Endothelial cell of umbilical vein (primary cell): Measurements from ENCODE around the gene CYSLTR2. TPM values are rescaled to one million over a fixed set of nuclear protein-coding genes. Genes with fewer than 3 reads are reported as not detected.

Experiments used
- BruUV-seq: library from RNA; stranded (reverse); fragments of 400-500 nt; replicated peaks from 2 replicates; lab custom pipeline; 2021; lab: Mats Ljungman, UMichigan
- CTCF ChIA-PET: fragments of 300-600, 350-600 bp; sonication (Branson Sonifier 250); formaldehyde crosslinking; loops from one replicate; lab custom pipeline; 2021; ENCODE audit warnings: antibody characterized with exemption, inconsistent platforms; lab: Charles Lee
- POLR2A ChIA-PET: fragments of 300-600, 350-600 bp; sonication (Branson Sonifier 250); formaldehyde crosslinking; loops from one replicate; lab custom pipeline; 2021; ENCODE audit warnings: antibody characterized with exemption, inconsistent platforms; lab: Charles Lee
- DNase-seq: peaks from one replicate; pipeline ENCODE4 v3.0.0-alpha.2; 2011; ENCODE audit warnings: low read depth, low spot score
- FAIRE-seq: peaks from 2 replicates; lab custom pipeline; 2011; peaks lifted over from hg19 to GRCh38; lab: Jason Lieb, UNC
- H2AFZ ChIP-seq: 2 replicates; pipeline ENCODE4 v1.6.0; 2012; ENCODE audit warnings: low read depth, low read length, control low read depth, inconsistent platforms
- H3K27ac ChIP-seq: 2 replicates; pipeline ENCODE4 v1.5.1; 2011; ENCODE audit warnings: low read depth, mild to moderate bottlenecking, control low read depth, low read length, moderate library complexity; ENCODE audit not compliant: insufficient read depth
- H3K27me3 ChIP-seq, 2 experiments: 2 replicates each; pipeline versions ENCODE4 v1.6.0 to v1.6.1; 2011; ENCODE audit warnings: low read length in 2 of 2, mixed read lengths in 1 of 2; ENCODE audit not compliant: control insufficient read depth in 2 of 2, insufficient read depth in 2 of 2
- H3K36me3 ChIP-seq, 2 experiments: 2 replicates in 1 of 2; 3 replicates in 1 of 2; pipeline ENCODE4 v1.5.1; 2011; ENCODE audit warnings: low read length in 2 of 2, mild to moderate bottlenecking in 1 of 2, moderate library complexity in 1 of 2; ENCODE audit not compliant: control insufficient read depth in 2 of 2, insufficient read depth in 2 of 2; ENCODE audit errors: extremely low read depth in 1 of 2
- H3K4me1 ChIP-seq: 3 replicates; pipeline ENCODE4 v1.5.1; 2011; ENCODE audit warnings: mild to moderate bottlenecking, low read length; ENCODE audit not compliant: control insufficient read depth, insufficient read depth; ENCODE audit errors: extremely low read depth
- H3K4me2 ChIP-seq: 2 replicates; pipeline ENCODE4 v1.6.1; 2011; ENCODE audit warnings: low read length, control low read depth, mixed read lengths; ENCODE audit not compliant: insufficient read depth
- H3K4me3 ChIP-seq, 3 experiments: fragments of 200-600 bp in 1 of 3; sonication (generic), shearing (Covaris generic) in 1 of 3; replicated peaks in 1 of 3; 2 replicates each; pipeline ENCODE4 v1.5.1; 2011 to 2016; ENCODE audit warnings: control low read depth in 3 of 3, low read length in 3 of 3, mild to moderate bottlenecking in 2 of 3, inconsistent platforms in 1 of 3, low read depth in 1 of 3, moderate library complexity in 1 of 3; ENCODE audit not compliant: insufficient read depth in 1 of 3
- H3K79me2 ChIP-seq: 2 replicates; pipeline ENCODE4 v1.6.0; 2012; ENCODE audit warnings: low read length, inconsistent platforms; ENCODE audit not compliant: control insufficient read depth, insufficient read depth
- H3K9ac ChIP-seq: replicated peaks from 2 replicates; pipeline ENCODE3; 2011; ENCODE audit warnings: low read length, control low read depth; ENCODE audit not compliant: insufficient read depth; ENCODE audit errors: extremely low read depth
- H3K9me1 ChIP-seq: replicated peaks from 3 replicates; pipeline ENCODE4 v1.6.0; 2011; ENCODE audit warnings: mild to moderate bottlenecking, low read length; ENCODE audit not compliant: control insufficient read depth, insufficient read depth; ENCODE audit errors: extremely low read depth
- H3K9me3 ChIP-seq: replicated peaks from 2 replicates; pipeline ENCODE4 v1.5.1; 2012; ENCODE audit warnings: low read length, inconsistent platforms; ENCODE audit not compliant: control insufficient read depth, insufficient read depth
- H4K20me1 ChIP-seq: replicated peaks from 2 replicates; pipeline ENCODE3; 2011; ENCODE audit warnings: mild to moderate bottlenecking, low read length; ENCODE audit not compliant: control insufficient read depth, insufficient read depth; ENCODE audit errors: extremely low read depth
- EZH2 ChIP-seq: IDR thresholded peaks from 2 replicates; pipeline ENCODE4 v1.6.1; 2012; ENCODE audit warnings: borderline replicate concordance, low read depth, mild to moderate bottlenecking, moderate library complexity, low read length, inconsistent platforms; ENCODE audit not compliant: severe bottlenecking
- FOS ChIP-seq: IDR thresholded peaks from 2 replicates; pipeline ENCODE4 v1.6.1; 2011; ENCODE audit warnings: mild to moderate bottlenecking, low read length, moderate library complexity, borderline replicate concordance; ENCODE audit not compliant: insufficient read depth
- GATA2 ChIP-seq: IDR thresholded peaks from 2 replicates; pipeline ENCODE4 v1.7.0; 2011; ENCODE audit warnings: low read depth, mild to moderate bottlenecking, moderate library complexity, mixed read lengths, low read length; ENCODE audit not compliant: insufficient read length, insufficient read depth
- JUN ChIP-seq: IDR thresholded peaks from 2 replicates; pipeline ENCODE4 v1.6.1; 2011; ENCODE audit warnings: borderline replicate concordance, low read depth; ENCODE audit not compliant: insufficient read length, insufficient read depth
- MAX ChIP-seq: IDR thresholded peaks from 2 replicates; pipeline ENCODE4 v1.6.1; 2011; ENCODE audit not compliant: insufficient read depth, insufficient read length
- MYC ChIP-seq: IDR thresholded peaks from one replicate; pipeline ENCODE4 v1.6.1; 2011; ENCODE audit warnings: mild to moderate bottlenecking, low read depth, low read length
- POLR2A ChIP-seq: IDR thresholded peaks from 2 replicates; pipeline ENCODE4 v1.6.1; 2012; ENCODE audit warnings: low read depth, mild to moderate bottlenecking, control low read depth, low read length
- POLR2AphosphoS5 ChIP-seq: IDR thresholded peaks from 2 replicates; pipeline ENCODE4 v1.6.1; 2012; ENCODE audit warnings: low read depth, mild to moderate bottlenecking, control low read depth, low read length, moderate library complexity; ENCODE audit not compliant: insufficient read depth
- dilution Hi-C: fragments of 300-500 bp; cut with MboI; formaldehyde crosslinking; loops from one replicate; pipeline ENCODE4 v1.15.0; 2019; ENCODE audit warnings: low sequenced_read_pairs; ENCODE audit not compliant: extremely low pct_ligation_motif_present
- intact Hi-C: fragments of 100-400 bp; cut with micrococcal nuclease; formaldehyde crosslinking; loops from one replicate; pipeline ENCODE4 v1.10.0; 2022
- polyA plus RNA-seq, 4 experiments: library from polyadenylated mRNA; depleted of rRNA in 3 of 4; stranded (reverse) in 3 of 4; unstranded in 1 of 4; fragments of >200 nt; gene quantifications; 2 replicates each; pipeline versions ENCODE4 v1.2.1 to v1.2.3, GENCODE V29; 2011 to 2012; ENCODE audit warnings: missing spikeins in 1 of 4
- total RNA-seq: library from RNA; stranded (reverse); gene quantifications from 2 replicates; pipeline ENCODE4 v1.2.3, GENCODE V29; 2021

Gene CYSLTR2
- total and polyA plus RNA-seq, 2 donors (not counting 3 experiments of a cell fraction or from before 2014, with no cell fraction given) = 0.10 to 0.31 TPM

DNA sequence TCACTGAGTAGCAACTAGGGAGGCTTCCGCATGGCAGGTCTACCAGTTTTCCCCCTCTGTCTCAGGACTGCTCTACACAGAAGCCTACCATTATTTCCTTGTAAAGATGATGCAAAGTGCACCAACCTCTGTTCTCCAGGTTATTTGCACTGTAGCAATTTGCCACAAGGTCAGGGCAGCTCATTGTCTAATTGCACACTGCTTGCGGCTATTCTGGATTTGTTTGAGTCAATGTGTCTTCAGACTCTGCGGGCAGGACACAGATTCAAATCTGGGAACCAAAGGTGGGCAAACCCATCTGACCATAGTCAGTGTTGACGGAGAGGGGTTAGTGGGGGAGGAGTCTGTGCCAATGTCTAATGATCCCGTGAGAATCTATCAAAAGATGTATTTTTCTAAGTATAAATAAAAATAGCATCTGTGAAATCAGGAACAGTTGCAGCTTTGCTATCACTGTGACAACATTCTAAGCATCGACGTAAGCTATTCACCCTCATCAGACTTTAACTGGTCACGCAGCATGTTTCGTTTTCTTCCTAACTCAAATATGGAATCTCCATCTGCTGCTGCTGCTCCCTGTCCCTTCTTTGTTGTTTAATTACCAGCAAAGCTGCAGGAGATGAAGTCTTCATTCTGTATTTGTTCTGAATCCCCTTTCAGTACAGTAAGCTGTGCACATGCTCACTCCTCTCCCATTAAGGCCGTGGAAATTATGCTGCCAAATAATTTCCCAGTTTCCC, 26.4 kb downstream of the CYSLTR2 start:
- Histone ChIP-seq H4K20me1 (no peaks in the 10 kb centered on the region), H3K27me3 (peaks cover 0 to 4% of the 10 kb centered on the region in 2 experiments), H3K79me2 (no peaks in the 10 kb centered on the region), H3K9me1 (no peaks in the 10 kb centered on the region), H3K27ac (no peak overlapping the region), H3K4me3 (no peak overlapping the region), H2AFZ (no peak overlapping the region), H3K9me3 (no peaks in the 10 kb centered on the region), H3K4me2 (no peak overlapping the region), H3K9ac (no peak overlapping the region), H3K4me1 (no peaks in the 10 kb centered on the region), H3K36me3 (no peaks in the 10 kb centered on the region)
- dilution Hi-C loops (no loop called here), intact Hi-C loops (no loop called here)
- ChIA-PET CTCF (no interaction called here), POLR2A (no interaction called here)
- TF ChIP-seq EZH2 = no peak
- TF ChIP-seq MYC = no peak
- no peak for TF ChIP-seq POLR2AphosphoS5
- no peak for TF ChIP-seq MAX
- TF ChIP-seq FOS = no peak
- no peak for TF ChIP-seq JUN
- no peak for TF ChIP-seq POLR2A
- no peak for TF ChIP-seq GATA2
- DNase-seq (no peak), FAIRE-seq (no peak)
- no TSS peak for BruUV-seq
